HepG2 (cell line): ENCODE results near the gene HCFC1R1. TPM values are rescaled to one million over a fixed set of nuclear protein-coding genes. Genes with fewer than 3 reads are reported as not detected.
A peak's percentile ranks its signal among the peaks of the same experiment; 100 is the strongest.

Experiments
- ARHGAP35 ChIP-seq: sonication (generic); formaldehyde crosslinking; IDR thresholded peaks from 2 replicates; pipeline ENCODE4 v1.9.0; 2022; ENCODE audit warnings: mild to moderate bottlenecking, inconsistent platforms, moderate library complexity, missing genetic modification reagents, borderline replicate concordance
- ARNT2 ChIP-seq: sonication (generic); formaldehyde crosslinking; IDR thresholded peaks from 2 replicates; pipeline ENCODE4 v1.8.0; 2022; ENCODE audit warnings: mild to moderate bottlenecking, low read depth, missing genetic modification reagents, moderate library complexity
- CHD2 ChIP-seq: IDR thresholded peaks from 2 replicates; pipeline ENCODE4 v1.6.1; 2011; ENCODE audit warnings: low read depth, low read length, improper control_type of control experiment
- FLYWCH1 ChIP-seq: sonication (generic); formaldehyde crosslinking; IDR thresholded peaks from 2 replicates; pipeline ENCODE4 v1.8.1; 2023; ENCODE audit warnings: mild to moderate bottlenecking, missing genetic modification reagents
- ISL2 ChIP-seq: sonication (generic); formaldehyde crosslinking; IDR thresholded peaks from 2 replicates; pipeline ENCODE4 v1.5.0; 2020; ENCODE audit warnings: missing genetic modification reagents
- KLF15 ChIP-seq: sonication (generic); formaldehyde crosslinking; IDR thresholded peaks from 2 replicates; pipeline ENCODE4 v1.8.1; 2023; ENCODE audit warnings: borderline replicate concordance, mild to moderate bottlenecking, inconsistent platforms, missing genetic modification reagents, mixed read lengths
- KLF16 ChIP-seq, 2 experiments: sonication (generic) in 1 of 2; formaldehyde crosslinking in 1 of 2; IDR thresholded peaks; 2 replicates each; pipeline versions ENCODE4 v1.6.1 to v1.8.0; 2016 to 2023; ENCODE audit warnings: missing genetic modification reagents in 2 of 2, missing compliant biosample characterization in 1 of 2
- NCOA1 ChIP-seq: sonication (generic); formaldehyde crosslinking; IDR thresholded peaks from 2 replicates; pipeline ENCODE4 v1.9.0; 2021; ENCODE audit warnings: missing genetic modification reagents
- RAD51 ChIP-seq: fragments of 450-650 bp; IDR thresholded peaks from 2 replicates; pipeline ENCODE4 v1.6.1; 2016; ENCODE audit warnings: borderline replicate concordance
- RBAK ChIP-seq: sonication (generic); formaldehyde crosslinking; IDR thresholded peaks from 2 replicates; pipeline ENCODE4 v1.5.1; 2020; ENCODE audit warnings: mild to moderate bottlenecking, missing genetic modification reagents
- THAP7 ChIP-seq: sonication (generic); formaldehyde crosslinking; IDR thresholded peaks from 2 replicates; pipeline ENCODE4 v1.8.1; 2023; ENCODE audit warnings: mild to moderate bottlenecking, missing genetic modification reagents
- TMF1 ChIP-seq: sonication (generic); formaldehyde crosslinking; IDR thresholded peaks from 2 replicates; pipeline ENCODE4 v1.8.1; 2022; ENCODE audit warnings: low read depth, missing genetic modification reagents
- ZBTB2 ChIP-seq: sonication (generic); formaldehyde crosslinking; IDR thresholded peaks from 2 replicates; pipeline ENCODE4 v1.8.0; 2022; ENCODE audit warnings: low read depth, missing genetic modification reagents
- ZBTB8A ChIP-seq: sonication (generic); formaldehyde crosslinking; IDR thresholded peaks from 2 replicates; pipeline ENCODE4 v1.4.0; 2020; ENCODE audit warnings: mild to moderate bottlenecking, low read depth, missing genetic modification reagents, borderline replicate concordance
- ZFP41 ChIP-seq: sonication (generic); formaldehyde crosslinking; IDR thresholded peaks from 2 replicates; pipeline ENCODE4 v1.4.0; 2020; ENCODE audit warnings: mild to moderate bottlenecking, missing genetic modification reagents, borderline replicate concordance
- ZNF281 ChIP-seq: sonication (generic); formaldehyde crosslinking; IDR thresholded peaks from 2 replicates; pipeline ENCODE4 v1.4.0; 2020; ENCODE audit warnings: missing genetic modification reagents, borderline replicate concordance
- ZNF343 ChIP-seq: sonication (generic); formaldehyde crosslinking; IDR thresholded peaks from 2 replicates; pipeline ENCODE4 v1.4.0; 2020; ENCODE audit warnings: mild to moderate bottlenecking, missing genetic modification reagents
- ZNF580 ChIP-seq: IDR thresholded peaks from 2 replicates; pipeline ENCODE4 v1.6.1; 2016; ENCODE audit warnings: low read depth, borderline replicate concordance
- ZNF710 ChIP-seq: sonication (generic); formaldehyde crosslinking; IDR thresholded peaks from 2 replicates; pipeline ENCODE4 v1.5.0; 2020; ENCODE audit warnings: mild to moderate bottlenecking, missing genetic modification reagents, borderline replicate concordance
- ZNF75D ChIP-seq: sonication (generic); formaldehyde crosslinking; IDR thresholded peaks from 2 replicates; pipeline ENCODE4 v1.8.1; 2023; ENCODE audit warnings: missing genetic modification reagents, mild to moderate bottlenecking, borderline replicate concordance
- ZNF841 ChIP-seq: sonication (generic); formaldehyde crosslinking; IDR thresholded peaks from 2 replicates; pipeline ENCODE4 v1.8.1; 2023; ENCODE audit warnings: missing genetic modification reagents, borderline replicate concordance
- polyA plus RNA-seq, 8 experiments: library from polyadenylated mRNA; depleted of rRNA in 3 of 8; stranded (reverse) in 7 of 8; unstranded in 1 of 8; fragments of >200 nt; fragmentation: Illumina TruSeq in 4 of 8; extraction: Trizol in 4 of 8; gene quantifications; 2 replicates each; pipeline versions ENCODE4 v1.2.1 to v1.2.3, GENCODE V29; 2011 to 2016; ENCODE audit warnings: low read depth in 4 of 8, missing spikeins in 1 of 8, mixed read lengths in 1 of 8; ENCODE audit not compliant: insufficient read depth in 1 of 8
- total RNA-seq, 5 experiments: library from RNA; depleted of rRNA; stranded (reverse); fragments of >200 nt; fragmentation: Illumina TruSeq; extraction: Trizol; gene quantifications; 2 replicates each; pipeline ENCODE4 v1.2.3, GENCODE V29; 2016; ENCODE audit warnings: low read depth in 1 of 5

The HCFC1R1 gene
- total and polyA plus RNA-seq, 2 of the 13 experiments (the other 11 are each of a cell fraction or from before 2014, with no cell fraction given), result 13.8 to 16.1 TPM

- TF ChIP-seq THAP7, result no peak
- TF ChIP-seq FLYWCH1 (CRISPR knock-in tag), result 0 out of 2 replicates have a peak, but pooled peaks have one; percentile 17
- TF ChIP-seq ZNF343 (CRISPR knock-in tag), result peak; percentile 52; the same call in 1 of the 2 replicates
- peak in 1 of 2 experiments; percentile 83; a peak in 2 of 4 replicates for TF ChIP-seq KLF16 (CRISPR knock-in tag; IDR thresholded peaks at IDR 0.05)
- TF ChIP-seq ZNF710 (CRISPR knock-in tag), result peak; percentile 12
- peak; percentile 71 for TF ChIP-seq ISL2
- no peak for TF ChIP-seq CHD2
- TF ChIP-seq RAD51, result no peak
- peak; percentile 57; the same call in 1 of the 2 replicates for TF ChIP-seq ARNT2 (CRISPR knock-in tag)
- TF ChIP-seq ZNF75D (CRISPR knock-in tag), result no peak
- TF ChIP-seq KLF15 (CRISPR knock-in tag), result no peak
- TF ChIP-seq ZNF841, result no peak
- no peak for TF ChIP-seq TMF1
- no peak for TF ChIP-seq ZBTB8A (CRISPR knock-in tag)
- TF ChIP-seq ZBTB2 (CRISPR knock-in tag), result peak; percentile 98
- no peak; the same call in 1 of the 2 replicates for TF ChIP-seq ZNF580 (CRISPR knock-in tag)
- 0 out of 2 replicates have a peak, but pooled peaks have one; percentile 28 for TF ChIP-seq ARHGAP35 (CRISPR knock-in tag)
- TF ChIP-seq NCOA1, result peak; percentile 65
- TF ChIP-seq ZFP41 (CRISPR knock-in tag), result no peak
- TF ChIP-seq ZNF281 (CRISPR knock-in tag), result peak; percentile 67; the same call in 1 of the 2 replicates
- TF ChIP-seq RBAK, result no peak
Measured at GRCh38 chr16:3020604-3021448, 2.9 kb downstream of the HCFC1R1 start (continued).
